Esophagus squamous epithelium (tissue), 5 donors: Measurements from ENCODE around the gene KIF7. TPM values are rescaled to one million over a fixed set of nuclear protein-coding genes. Genes with fewer than 3 reads are reported as not detected.
"Not testable (repeated sequence)": the region's sequence is repeated elsewhere in the genome, so short reads cannot be mapped to it uniquely, and the experiment has no call there.

ENCODE experiments used
- DNase-seq: peaks from one replicate; lab custom pipeline; 2025; lab: John Stamatoyannopoulos, UW
- H3K27ac ChIP-seq, 4 donors: fragments of 200-600 bp; sonication (generic); one replicate each; pipeline ENCODE4 v1.5.1; 2016 to 2019; ENCODE audit warnings: mild to moderate bottlenecking in 1 of 4
- H3K27me3 ChIP-seq, 4 donors: fragments of 200-600 bp; sonication (generic); 1 replicate in 3 of 4; 2 replicates in 1 of 4; pipeline versions ENCODE4 v1.5.1 to v1.6.0; 2017 to 2021; ENCODE audit warnings: antibody characterized with exemption in 1 of 4
- H3K36me3 ChIP-seq, 3 donors: fragments of 200-600 bp; sonication (generic); one replicate each; pipeline ENCODE4 v1.5.1; 2016 to 2019
- H3K4me1 ChIP-seq, 3 donors: fragments of 200-600 bp; sonication (generic); one replicate each; pipeline ENCODE4 v1.5.1; 2017 to 2019
- H3K4me3 ChIP-seq, 4 donors: fragments of 200-600 bp; sonication (generic); 1 replicate in 3 of 4; 2 replicates in 1 of 4; pipeline ENCODE4 v1.5.1; 2016 to 2019; ENCODE audit warnings: mild to moderate bottlenecking in 2 of 4, moderate library complexity in 1 of 4
- H3K9me3 ChIP-seq, 3 donors: fragments of 200-600 bp; sonication (generic); one replicate each; pipeline ENCODE4 v1.5.1; 2016 to 2019
- POLR2A ChIP-seq, 4 donors: fragments of 450-650 bp; IDR thresholded peaks; one replicate each; pipeline ENCODE4 v1.6.1; 2017; ENCODE audit warnings: antibody characterized with exemption in 4 of 4, mild to moderate bottlenecking in 4 of 4, moderate library complexity in 3 of 4
- WGBS, 2 donors: methylation state at CpG; one replicate each; pipeline ENCODE4 v1.1.5; 2018; 5-methylcytosine and 5-hydroxymethylcytosine counted together
- intact Hi-C: fragments of 100-400 bp; cut with DNase I; formaldehyde crosslinking; loops from one replicate; pipeline ENCODE4 v1.15.0; 2022
- total RNA-seq, 4 donors: library from RNA; depleted of rRNA; stranded (reverse); fragments of >200 nt; gene quantifications; one replicate each; pipeline ENCODE4 v1.1.0, GENCODE V29; 2016
- TF ChIP-seq, protein P1 (sequence below), 6 experiments: fragments of 450-650 bp in 4 of 6; fragments of 200-600 bp in 2 of 6; sonication (generic) in 2 of 6; IDR thresholded peaks; one replicate each; pipeline ENCODE4 v1.5.1; 2016 to 2019; ENCODE audit warnings: antibody characterized with exemption in 6 of 6, mild to moderate bottlenecking in 4 of 6, moderate library complexity in 4 of 6
- donor health status: DM: yes; HTN: yes; CAD: no.

Gene KIF7
- total RNA-seq, 4 donors from 2014 or later: 0.35 to 3.4 (median 0.54) TPM

DNA sequence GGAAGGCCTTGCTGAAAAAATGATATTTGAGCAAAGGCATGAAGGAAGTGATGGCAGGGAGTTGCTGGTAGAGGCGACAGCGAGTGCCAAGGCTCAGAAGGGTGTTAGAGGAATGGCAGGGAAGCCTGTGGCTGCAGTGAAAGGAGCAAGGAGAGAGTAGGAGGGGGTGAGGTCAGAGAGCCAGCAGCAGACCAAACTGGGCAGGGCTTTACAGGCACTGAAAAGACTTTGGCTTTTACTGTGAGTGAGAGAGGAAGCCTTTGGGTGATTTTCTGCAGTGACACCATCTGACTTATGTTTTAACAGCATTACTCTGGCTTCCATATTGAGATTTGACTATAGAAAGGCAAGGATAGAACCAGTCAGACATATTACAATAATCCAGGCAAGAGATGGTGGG lies 68.6 kb downstream of the KIF7 start:
- no peak for DNase-seq
- H3K9me3 ChIP-seq: no peaks in the 10 kb centered on the region
- H3K4me3 ChIP-seq: no peak overlapping the region
- H3K4me1 ChIP-seq: no peaks in the 10 kb centered on the region
- WGBS, 2 donors: 90 to 96% methylated on average over 2 of the region's 2 CpGs
- intact Hi-C loops: no loop called here
- no peak overlapping the region for H3K27ac ChIP-seq
- H3K36me3 ChIP-seq: peaks cover 0 to 23% (median 0%) of the 10 kb centered on the region in 3 donors
- H3K27me3 ChIP-seq: no peaks in the 10 kb centered on the region
- TF ChIP-seq, protein P1, sequence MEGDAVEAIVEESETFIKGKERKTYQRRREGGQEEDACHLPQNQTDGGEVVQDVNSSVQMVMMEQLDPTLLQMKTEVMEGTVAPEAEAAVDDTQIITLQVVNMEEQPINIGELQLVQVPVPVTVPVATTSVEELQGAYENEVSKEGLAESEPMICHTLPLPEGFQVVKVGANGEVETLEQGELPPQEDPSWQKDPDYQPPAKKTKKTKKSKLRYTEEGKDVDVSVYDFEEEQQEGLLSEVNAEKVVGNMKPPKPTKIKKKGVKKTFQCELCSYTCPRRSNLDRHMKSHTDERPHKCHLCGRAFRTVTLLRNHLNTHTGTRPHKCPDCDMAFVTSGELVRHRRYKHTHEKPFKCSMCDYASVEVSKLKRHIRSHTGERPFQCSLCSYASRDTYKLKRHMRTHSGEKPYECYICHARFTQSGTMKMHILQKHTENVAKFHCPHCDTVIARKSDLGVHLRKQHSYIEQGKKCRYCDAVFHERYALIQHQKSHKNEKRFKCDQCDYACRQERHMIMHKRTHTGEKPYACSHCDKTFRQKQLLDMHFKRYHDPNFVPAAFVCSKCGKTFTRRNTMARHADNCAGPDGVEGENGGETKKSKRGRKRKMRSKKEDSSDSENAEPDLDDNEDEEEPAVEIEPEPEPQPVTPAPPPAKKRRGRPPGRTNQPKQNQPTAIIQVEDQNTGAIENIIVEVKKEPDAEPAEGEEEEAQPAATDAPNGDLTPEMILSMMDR (IDR thresholded peaks at IDR 0.05): no peak
- TF ChIP-seq POLR2A (IDR thresholded peaks at IDR 0.05): no peak

DNA sequence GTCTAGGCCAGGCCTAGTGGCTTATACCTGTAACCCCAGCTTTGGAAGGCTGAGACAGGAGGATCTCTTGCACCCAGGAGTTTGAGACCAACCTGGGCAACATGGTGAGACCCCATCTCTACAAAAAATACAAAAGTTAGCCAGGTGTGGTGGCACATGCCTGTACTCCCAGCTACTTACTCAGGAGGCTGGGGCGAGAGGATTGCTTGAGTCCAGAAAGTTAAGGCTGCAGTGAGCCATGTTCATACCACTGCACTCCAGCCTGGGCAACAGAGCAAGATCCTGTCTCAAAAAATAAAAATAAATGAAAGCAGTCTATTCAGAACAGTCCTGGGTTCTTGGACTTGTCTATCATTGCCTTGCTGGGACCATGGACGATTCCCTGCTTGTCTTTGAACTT lies 74.5 kb downstream of the KIF7 start:
- H3K9me3 ChIP-seq, intact Hi-C loops, DNase-seq, H3K27ac ChIP-seq, H3K36me3 ChIP-seq, H3K4me3 ChIP-seq, H3K27me3 ChIP-seq: not testable (repeated sequence)
- 94 to 100% methylated on average over 1 to 2 of the region's 2 CpGs for WGBS, 2 donors
- H3K4me1 ChIP-seq: peaks cover 0 to 28% (median 7%) of the 10 kb centered on the region in 3 donors

DNA sequence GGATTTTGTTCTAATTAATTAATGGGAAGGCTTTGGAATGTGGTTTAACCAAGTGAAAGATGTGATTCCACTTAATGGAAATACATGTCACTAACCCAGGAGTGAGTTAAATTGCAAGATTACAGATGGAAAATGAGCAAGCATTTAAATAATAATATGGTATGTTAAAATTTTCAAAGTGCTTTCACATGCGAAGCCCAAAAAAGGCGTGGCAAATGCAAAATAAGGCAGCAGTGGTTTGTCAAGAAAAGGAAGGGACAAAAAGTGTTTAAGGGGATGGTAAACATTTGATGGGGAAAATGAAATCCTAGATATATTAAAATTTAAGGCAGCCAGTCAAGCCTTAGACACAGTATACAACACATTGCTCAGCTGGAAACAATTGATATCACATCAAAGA lies 77.1 kb downstream of the KIF7 start:
- peaks cover 0 to 31% (median 8%) of the 10 kb centered on the region in 3 donors for H3K4me1 ChIP-seq
- 78 to 80% methylated on average over 2 of the region's 2 CpGs for WGBS, 2 donors
- TF ChIP-seq, protein P1 (IDR thresholded peaks at IDR 0.05): no peak
- TF ChIP-seq POLR2A (IDR thresholded peaks at IDR 0.05): no peak
- H3K36me3 ChIP-seq: no peaks in the 10 kb centered on the region
- H3K27me3 ChIP-seq: no peaks in the 10 kb centered on the region
- H3K4me3 ChIP-seq: peak overlapping the region in 1 of 4 donors; percentile 1
- intact Hi-C loops: no loop called here
- H3K27ac ChIP-seq: no peak overlapping the region
- no peak for DNase-seq
- H3K9me3 ChIP-seq: no peaks in the 10 kb centered on the region

Other genes with a start within 250 kb of the KIF7 start
- gene RHCG, start 158.9 kb downstream of the KIF7 start, total RNA-seq: 1,000 to 10,000 TPM; 2,342 to 7,076 (median 3,336) TPM
- 10 to 100 TPM in 2 of 4 donors, 1 to 10 TPM in 2; 8.4 to 33.7 (median 10.1) TPM for gene TICRR, start 80.0 kb downstream of the KIF7 start, total RNA-seq
- gene PLIN1, start 23.9 kb upstream of the KIF7 start, total RNA-seq: 1 to 10 TPM in 2 of 4 donors, under 1 TPM in 2; 0.26 to 3.6 (median 0.91) TPM
- 1 to 10 TPM; 3.1 to 6.7 (median 5.6) TPM for gene PEX11A, start 35.3 kb upstream of the KIF7 start, total RNA-seq
- gene WDR93, start 35.3 kb upstream of the KIF7 start, total RNA-seq: not detected
- gene MESP1, start 95.8 kb upstream of the KIF7 start, total RNA-seq: under 1 TPM in 2 of 4 donors, not detected in 2; 0.23 to 0.42 TPM
- 1 to 10 TPM in 1 of 4 donors, under 1 TPM in 2, not detected in 1; 0.59 to 2.4 (median 0.83) TPM for gene MESP2, start 120.9 kb upstream of the KIF7 start, total RNA-seq
- 10 to 100 TPM in 1 of 4 donors, 1 to 10 TPM in 3; 1.1 to 10.3 (median 3.4) TPM for gene ANPEP, start 159.4 kb upstream of the KIF7 start, total RNA-seq
- gene AP3S2, start 238.5 kb upstream of the KIF7 start, total RNA-seq: 10 to 100 TPM; 18.2 to 49.0 (median 30.3) TPM